Panc1 (cell line): ENCODE data around the gene SAMD4B. TPM values are rescaled to one million over a fixed set of nuclear protein-coding genes. Genes with fewer than 3 reads are reported as not detected.

Source experiments
- ATAC-seq: fragments of 200-7000 bp; cut with Tn5 transposase; 2 replicates; pipeline ENCODE4 v1.9.1; 2020; ENCODE audit warnings: mild to moderate bottlenecking, moderate library complexity
- BruUV-seq: library from RNA; stranded (reverse); fragments of 400-500 nt; replicated peaks from 2 replicates; lab custom pipeline; 2021; lab: Mats Ljungman, UMichigan
- CTCF ChIA-PET: fragments of 300-600 bp; sonication (Branson Sonifier 250); formaldehyde crosslinking; loops from one replicate; lab custom pipeline; 2022; ENCODE audit warnings: antibody characterized with exemption; lab: Charles Lee
- POLR2A ChIA-PET: fragments of 300-600 bp; sonication (Branson Sonifier 250); formaldehyde crosslinking; loops from one replicate; lab custom pipeline; 2022; ENCODE audit warnings: antibody characterized with exemption; lab: Charles Lee
- DNase-seq: peaks from one replicate; pipeline ENCODE4 v3.0.0-alpha.2; 2010; ENCODE audit warnings: low read depth, low spot score
- H3K27ac ChIP-seq: 2 replicates; pipeline ENCODE4 v1.5.1; 2011; ENCODE audit warnings: mild to moderate bottlenecking, low read length, inconsistent platforms
- H3K27me3 ChIP-seq: fragments of 200-500 bp; sonication (Bioruptor generic); 2 replicates; pipeline ENCODE4 v1.6.0; 2014; ENCODE audit warnings: low read length, inconsistent platforms; ENCODE audit not compliant: control insufficient read depth, insufficient read depth
- H3K36me3 ChIP-seq: fragments of 200-500 bp; sonication (Bioruptor generic); 2 replicates; pipeline ENCODE4 v1.5.1; 2014; ENCODE audit warnings: inconsistent platforms, mild to moderate bottlenecking, low read length, moderate library complexity; ENCODE audit not compliant: control insufficient read depth, insufficient read depth
- H3K4me1 ChIP-seq: 2 replicates; pipeline ENCODE4 v1.5.1; 2011; ENCODE audit warnings: inconsistent platforms, mild to moderate bottlenecking, low read length, moderate library complexity; ENCODE audit not compliant: control insufficient read depth, insufficient read depth
- H3K4me3 ChIP-seq, 2 experiments: 2 replicates each; pipeline ENCODE4 v1.5.1; 2011 to 2012; ENCODE audit warnings: low read depth in 2 of 2, low read length in 2 of 2, mild to moderate bottlenecking in 2 of 2, inconsistent platforms in 1 of 2, moderate library complexity in 1 of 2
- H3K9me3 ChIP-seq: fragments of 200-500 bp; sonication (Bioruptor generic); 2 replicates; pipeline ENCODE4 v1.5.1; 2014; ENCODE audit warnings: low read depth, mild to moderate bottlenecking, inconsistent platforms, low read length, moderate library complexity; ENCODE audit not compliant: control insufficient read depth, insufficient read depth
- POLR2AphosphoS5 ChIP-seq: IDR thresholded peaks from 2 replicates; pipeline ENCODE4 v1.6.1; 2012; ENCODE audit warnings: mild to moderate bottlenecking, low read depth, low read length, moderate library complexity
- SIN3A ChIP-seq: IDR thresholded peaks from 2 replicates; pipeline ENCODE4 v1.6.1; 2012; ENCODE audit warnings: low read depth, mild to moderate bottlenecking, low read length, moderate library complexity, borderline replicate concordance; ENCODE audit not compliant: insufficient read depth
- TCF7L2 ChIP-seq: IDR thresholded peaks from 2 replicates; pipeline ENCODE4 v1.6.1; 2011; ENCODE audit warnings: mild to moderate bottlenecking, low read depth, low read length, inconsistent platforms
- in situ Hi-C: cut with HindIII; loops from 2 replicates; pipeline ENCODE4 v1.10.0; 2016; ENCODE audit warnings: low sequenced_read_pairs, low pct_unique_long_range_greater_than_20kb
- intact Hi-C: fragments of 100-400 bp; cut with micrococcal nuclease; formaldehyde crosslinking; loops from one replicate; pipeline ENCODE4 v1.10.0; 2022; ENCODE audit not compliant: unreplicated experiment
- total RNA-seq: library from RNA; stranded (reverse); gene quantifications from one replicate; pipeline ENCODE4 v1.2.1, GENCODE V29; 2021; ENCODE audit not compliant: unreplicated experiment
- TF ChIP-seq, protein P1 (sequence below): fragments of 450-650 bp; IDR thresholded peaks from 2 replicates; pipeline ENCODE4 v1.5.1; 2017; ENCODE audit warnings: mild to moderate bottlenecking
- TF ChIP-seq, protein P2 (sequence below), 2 experiments: IDR thresholded peaks; 2 replicates each; pipeline ENCODE4 v1.6.1; 2011 to 2012; ENCODE audit warnings: low read depth in 2 of 2, control low read depth in 1 of 2, low read length in 1 of 2, mild to moderate bottlenecking in 1 of 2, moderate library complexity in 1 of 2; ENCODE audit not compliant: insufficient read depth in 1 of 2

SAMD4B gene
- total RNA-seq, 1 experiment from 2014 or later, result 1,339 TPM

DNA sequence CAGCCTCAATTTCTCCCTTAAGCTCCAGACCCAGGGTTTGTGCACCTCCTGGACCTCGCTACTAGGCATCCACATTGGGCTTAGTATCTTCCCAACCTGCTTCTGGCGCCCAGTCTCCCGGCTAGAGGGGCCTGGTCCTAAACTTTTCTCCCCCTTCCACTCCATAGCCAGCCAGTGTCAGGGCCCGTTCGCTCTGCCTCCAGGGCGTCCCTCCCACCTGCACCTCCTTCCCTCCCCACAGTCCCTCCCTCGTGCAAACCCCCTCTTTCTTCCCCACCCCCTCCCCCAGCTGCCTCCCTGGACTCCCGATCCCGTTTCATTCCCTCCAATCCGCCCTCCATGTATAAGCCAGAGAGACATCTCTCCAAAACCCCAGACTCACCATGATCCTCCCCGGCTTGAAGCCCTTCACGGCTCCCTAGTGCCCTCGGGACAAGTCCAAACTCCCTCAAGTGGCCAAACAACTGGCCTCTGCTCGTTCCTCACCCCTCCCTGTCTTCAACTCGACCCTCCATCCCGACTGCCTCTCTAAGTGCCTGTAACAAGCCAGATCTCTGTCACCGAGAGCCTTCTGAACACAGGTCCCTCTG lies 997 bp upstream of the SAMD4B start:
- ChIA-PET CTCF (interaction anchor here (0.5 to 2.4 kb wide), 13 partner anchors 9 to 298 kb away, joined by 3 to 58 read pairs (median 7); partner anchors contain the start of gene PLEKHG2), POLR2A (interaction anchor here (0.6 to 2.5 kb wide), 7 partner anchors 8 to 157 kb away, joined by 3 to 57 read pairs (median 5); partner anchors contain the start of genes RPS16 and ZFP36)
- ATAC-seq (peak; percentile 34), DNase-seq (no peak)
- peaks cover 37% of the 10 kb centered on the region for H3K4me1 ChIP-seq
- peak overlapping the region; percentile 38 to 60 for H3K4me3 ChIP-seq
- intact Hi-C loops (no loop called here), in situ Hi-C loops (loop anchor here (5.0 to 10.0 kb wide), 2 partner anchors 46 to 124 kb away; partner anchors contain the start of gene IFNL1)
- no TSS peak for BruUV-seq
- H3K9me3 ChIP-seq, result no peaks in the 10 kb centered on the region
- H3K27me3 ChIP-seq, result no peaks in the 10 kb centered on the region
- H3K27ac ChIP-seq, result peak overlapping the region; percentile 88
- TF ChIP-seq, protein P1, sequence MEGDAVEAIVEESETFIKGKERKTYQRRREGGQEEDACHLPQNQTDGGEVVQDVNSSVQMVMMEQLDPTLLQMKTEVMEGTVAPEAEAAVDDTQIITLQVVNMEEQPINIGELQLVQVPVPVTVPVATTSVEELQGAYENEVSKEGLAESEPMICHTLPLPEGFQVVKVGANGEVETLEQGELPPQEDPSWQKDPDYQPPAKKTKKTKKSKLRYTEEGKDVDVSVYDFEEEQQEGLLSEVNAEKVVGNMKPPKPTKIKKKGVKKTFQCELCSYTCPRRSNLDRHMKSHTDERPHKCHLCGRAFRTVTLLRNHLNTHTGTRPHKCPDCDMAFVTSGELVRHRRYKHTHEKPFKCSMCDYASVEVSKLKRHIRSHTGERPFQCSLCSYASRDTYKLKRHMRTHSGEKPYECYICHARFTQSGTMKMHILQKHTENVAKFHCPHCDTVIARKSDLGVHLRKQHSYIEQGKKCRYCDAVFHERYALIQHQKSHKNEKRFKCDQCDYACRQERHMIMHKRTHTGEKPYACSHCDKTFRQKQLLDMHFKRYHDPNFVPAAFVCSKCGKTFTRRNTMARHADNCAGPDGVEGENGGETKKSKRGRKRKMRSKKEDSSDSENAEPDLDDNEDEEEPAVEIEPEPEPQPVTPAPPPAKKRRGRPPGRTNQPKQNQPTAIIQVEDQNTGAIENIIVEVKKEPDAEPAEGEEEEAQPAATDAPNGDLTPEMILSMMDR, result no peak
- H3K36me3 ChIP-seq, result peaks cover 19% of the 10 kb centered on the region

DNA sequence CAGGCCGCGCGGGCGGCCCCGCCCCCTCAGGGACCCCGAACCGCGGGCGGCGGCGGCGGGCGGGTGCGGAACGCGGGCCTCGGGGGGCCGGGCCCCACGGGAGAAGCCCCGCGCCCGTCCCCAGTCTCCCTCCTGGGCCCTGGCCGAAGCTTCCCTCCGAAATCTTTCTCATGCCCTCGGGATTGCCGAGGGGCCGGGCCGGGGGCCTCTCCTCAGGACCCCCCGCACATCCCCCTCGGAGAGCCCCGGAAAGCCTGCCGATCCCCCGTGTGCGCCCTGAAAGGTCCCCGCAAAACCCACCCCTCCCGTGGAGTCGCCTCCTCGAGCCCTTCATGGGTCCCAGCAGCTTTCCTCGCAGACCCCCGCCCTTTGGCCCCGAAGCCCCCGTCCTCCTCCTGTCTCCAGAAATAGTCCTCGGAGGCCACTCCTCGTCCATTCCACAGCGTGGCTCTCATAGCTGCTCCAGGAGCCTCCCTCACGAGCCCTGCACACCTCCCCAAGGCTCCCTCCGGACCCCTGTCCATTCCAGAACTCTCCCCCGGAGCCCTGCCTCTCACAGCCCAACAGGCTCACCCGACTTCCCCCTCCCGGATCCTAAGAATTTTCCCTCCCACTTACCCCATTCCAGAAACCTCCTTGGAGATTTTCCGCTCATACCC lies 555 bp downstream of the SAMD4B start:
- Histone ChIP-seq H3K4me3 (peak overlapping the region; percentile 39 to 60), H3K4me1 (peaks cover 40% of the 10 kb centered on the region), H3K9me3 (no peaks in the 10 kb centered on the region), H3K27me3 (no peaks in the 10 kb centered on the region), H3K27ac (peak overlapping the region; percentile 74), H3K36me3 (peaks cover 34% of the 10 kb centered on the region)
- POLR2A ChIA-PET, result interaction anchor here (0.5 to 2.5 kb wide), 35 partner anchors 9 to 793 kb away, joined by 3 to 57 read pairs (median 6); partner anchors contain the start of genes IFNL1, LRFN1, MED29 and PAF1
- no peak for DNase-seq
- TF ChIP-seq POLR2AphosphoS5 (no peak), SIN3A (no peak), TCF7L2 (no peak)
- TF ChIP-seq, protein P1, result no peak
- TF ChIP-seq, protein P2, sequence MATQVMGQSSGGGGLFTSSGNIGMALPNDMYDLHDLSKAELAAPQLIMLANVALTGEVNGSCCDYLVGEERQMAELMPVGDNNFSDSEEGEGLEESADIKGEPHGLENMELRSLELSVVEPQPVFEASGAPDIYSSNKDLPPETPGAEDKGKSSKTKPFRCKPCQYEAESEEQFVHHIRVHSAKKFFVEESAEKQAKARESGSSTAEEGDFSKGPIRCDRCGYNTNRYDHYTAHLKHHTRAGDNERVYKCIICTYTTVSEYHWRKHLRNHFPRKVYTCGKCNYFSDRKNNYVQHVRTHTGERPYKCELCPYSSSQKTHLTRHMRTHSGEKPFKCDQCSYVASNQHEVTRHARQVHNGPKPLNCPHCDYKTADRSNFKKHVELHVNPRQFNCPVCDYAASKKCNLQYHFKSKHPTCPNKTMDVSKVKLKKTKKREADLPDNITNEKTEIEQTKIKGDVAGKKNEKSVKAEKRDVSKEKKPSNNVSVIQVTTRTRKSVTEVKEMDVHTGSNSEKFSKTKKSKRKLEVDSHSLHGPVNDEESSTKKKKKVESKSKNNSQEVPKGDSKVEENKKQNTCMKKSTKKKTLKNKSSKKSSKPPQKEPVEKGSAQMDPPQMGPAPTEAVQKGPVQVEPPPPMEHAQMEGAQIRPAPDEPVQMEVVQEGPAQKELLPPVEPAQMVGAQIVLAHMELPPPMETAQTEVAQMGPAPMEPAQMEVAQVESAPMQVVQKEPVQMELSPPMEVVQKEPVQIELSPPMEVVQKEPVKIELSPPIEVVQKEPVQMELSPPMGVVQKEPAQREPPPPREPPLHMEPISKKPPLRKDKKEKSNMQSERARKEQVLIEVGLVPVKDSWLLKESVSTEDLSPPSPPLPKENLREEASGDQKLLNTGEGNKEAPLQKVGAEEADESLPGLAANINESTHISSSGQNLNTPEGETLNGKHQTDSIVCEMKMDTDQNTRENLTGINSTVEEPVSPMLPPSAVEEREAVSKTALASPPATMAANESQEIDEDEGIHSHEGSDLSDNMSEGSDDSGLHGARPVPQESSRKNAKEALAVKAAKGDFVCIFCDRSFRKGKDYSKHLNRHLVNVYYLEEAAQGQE (IDR thresholded peaks at IDR 0.05; ENCODE audit: insufficient read depth in 1 of 2, low read depth in 2 of 2, low read length in 1 of 2), result no peak
- no TSS peak for BruUV-seq
- peak; percentile 14 for ATAC-seq
- intact Hi-C loops (loop anchor here (1.0 kb wide), 2 partner anchors 49 to 70 kb away; partner anchors contain the start of genes MED29, PAF1 and PLEKHG2), in situ Hi-C loops (loop anchor here (5.0 to 10.0 kb wide), 2 partner anchors 48 to 125 kb away; partner anchors contain the start of gene IFNL1)
- CTCF ChIA-PET, result interaction anchor here (0.5 to 2.4 kb wide), 65 partner anchors 8 to 956 kb away, joined by 3 to 58 read pairs (median 5); partner anchors contain the start of genes DYRK1B, LRFN1, MED29 and PAF1
